ENCODE data around the gene CABLES2.

DNA sequence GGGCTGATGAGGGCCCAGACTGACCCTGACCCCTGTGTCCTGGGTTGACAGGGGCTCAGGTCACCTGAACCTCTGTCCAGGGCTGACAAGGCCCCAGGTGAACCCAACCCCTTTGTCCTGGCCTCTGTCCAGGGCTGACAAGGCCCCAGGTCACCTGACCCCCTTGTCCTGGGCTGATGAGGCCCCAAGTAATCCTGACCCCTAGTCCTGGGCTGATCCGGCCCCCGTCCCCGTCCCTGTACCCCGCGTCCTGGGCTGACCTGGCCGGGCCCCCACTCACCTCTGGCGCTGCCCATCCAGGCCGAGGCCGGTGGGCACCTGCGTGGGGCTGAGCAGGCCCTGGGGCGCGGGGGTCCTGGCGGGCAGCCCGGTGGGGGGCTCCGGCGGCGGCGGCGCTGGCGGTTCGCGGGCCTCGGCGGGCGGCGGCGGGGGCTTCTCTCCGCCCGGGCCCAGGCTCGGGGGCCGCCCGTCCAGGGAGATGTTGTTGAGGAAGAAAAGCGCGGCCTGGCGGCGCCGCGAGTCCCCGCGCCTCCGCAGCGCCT is 379 bp downstream of the CABLES2 start:
- TF ChIP-seq GATA2 (IDR thresholded peaks at IDR 0.05; ENCODE audit: low read depth, low read length): no peak
- no peak for TF ChIP-seq GATA3 (IDR thresholded peaks at IDR 0.05; ENCODE audit: low read depth, low read length)

All from SH-SY5Y (cell line).